Vagina (tissue), 2 donors: Measurements from ENCODE around the gene GAA.

Source experiments
- POLR2AphosphoS5 ChIP-seq, 2 donors: sonication (generic); formaldehyde crosslinking; IDR thresholded peaks; one replicate each; pipeline ENCODE4 v1.9.0; 2017; ENCODE audit warnings: antibody characterized with exemption in 2 of 2, mild to moderate bottlenecking in 2 of 2, low read depth in 1 of 2; ENCODE audit not compliant: insufficient read depth in 1 of 2
- TF ChIP-seq, protein P1 (sequence below), 3 experiments: fragments of 450-650 bp in 2 of 3; fragments of 200-600 bp in 1 of 3; sonication (generic) in 1 of 3; IDR thresholded peaks; one replicate each; pipeline ENCODE4 v1.5.1; 2017 to 2019; ENCODE audit warnings: antibody characterized with exemption in 3 of 3, mild to moderate bottlenecking in 2 of 3, moderate library complexity in 2 of 3

DNA sequence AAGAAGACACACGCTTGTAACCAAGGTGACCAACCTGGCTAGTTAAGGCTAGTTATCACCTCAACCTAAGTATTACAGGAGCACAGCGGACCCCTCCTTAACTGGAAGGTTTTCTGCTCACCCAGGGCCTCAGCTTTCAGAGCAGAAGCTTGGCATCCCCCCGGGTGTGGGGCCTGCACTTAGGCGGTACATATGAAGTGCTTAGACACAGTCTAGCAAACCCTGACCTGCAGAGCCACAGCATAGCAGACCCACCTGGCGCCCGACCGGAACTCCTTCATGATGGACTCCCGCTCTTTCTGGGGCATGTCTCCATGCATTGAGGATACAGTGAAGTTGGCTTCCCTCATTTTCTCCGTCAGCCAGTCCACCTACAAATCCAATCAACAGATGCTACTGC lies 35.8 kb downstream of the GAA start:
- TF ChIP-seq, protein P1, sequence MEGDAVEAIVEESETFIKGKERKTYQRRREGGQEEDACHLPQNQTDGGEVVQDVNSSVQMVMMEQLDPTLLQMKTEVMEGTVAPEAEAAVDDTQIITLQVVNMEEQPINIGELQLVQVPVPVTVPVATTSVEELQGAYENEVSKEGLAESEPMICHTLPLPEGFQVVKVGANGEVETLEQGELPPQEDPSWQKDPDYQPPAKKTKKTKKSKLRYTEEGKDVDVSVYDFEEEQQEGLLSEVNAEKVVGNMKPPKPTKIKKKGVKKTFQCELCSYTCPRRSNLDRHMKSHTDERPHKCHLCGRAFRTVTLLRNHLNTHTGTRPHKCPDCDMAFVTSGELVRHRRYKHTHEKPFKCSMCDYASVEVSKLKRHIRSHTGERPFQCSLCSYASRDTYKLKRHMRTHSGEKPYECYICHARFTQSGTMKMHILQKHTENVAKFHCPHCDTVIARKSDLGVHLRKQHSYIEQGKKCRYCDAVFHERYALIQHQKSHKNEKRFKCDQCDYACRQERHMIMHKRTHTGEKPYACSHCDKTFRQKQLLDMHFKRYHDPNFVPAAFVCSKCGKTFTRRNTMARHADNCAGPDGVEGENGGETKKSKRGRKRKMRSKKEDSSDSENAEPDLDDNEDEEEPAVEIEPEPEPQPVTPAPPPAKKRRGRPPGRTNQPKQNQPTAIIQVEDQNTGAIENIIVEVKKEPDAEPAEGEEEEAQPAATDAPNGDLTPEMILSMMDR (IDR thresholded peaks at IDR 0.05), result no peak
- no peak for TF ChIP-seq POLR2AphosphoS5 (IDR thresholded peaks at IDR 0.05; ENCODE audit: insufficient read depth in 1 of 2, low read depth in 1 of 2)
